Mucosa of stomach (tissue), 1 donor: ENCODE measurements around the gene NMT2.

Experiments
- H3K27me3 ChIP-seq: one replicate; pipeline ENCODE4 v1.7.0; 2013; ENCODE audit warnings: mild to moderate bottlenecking, low read length; ENCODE audit not compliant: control insufficient read depth, insufficient read depth
- H3K36me3 ChIP-seq: one replicate; pipeline ENCODE4 v1.7.0; 2013; ENCODE audit warnings: low read length; ENCODE audit not compliant: control insufficient read depth, insufficient read depth
- H3K4me1 ChIP-seq: one replicate; pipeline ENCODE4 v1.7.0; 2013; ENCODE audit warnings: mild to moderate bottlenecking, low read length; ENCODE audit not compliant: control insufficient read depth, insufficient read depth
- H3K4me3 ChIP-seq: one replicate; pipeline ENCODE4 v1.7.0; 2013; ENCODE audit warnings: low read length
- H3K9ac ChIP-seq: one replicate; pipeline ENCODE4 v1.7.0; 2013; ENCODE audit warnings: mild to moderate bottlenecking, low read length, moderate library complexity
- H3K9me3 ChIP-seq: one replicate; pipeline ENCODE4 v1.7.0; 2013; ENCODE audit warnings: mild to moderate bottlenecking, low read length, moderate library complexity; ENCODE audit not compliant: control insufficient read depth
- donor health status: Pancreatic carcinoma.

NMT2 gene

DNA sequence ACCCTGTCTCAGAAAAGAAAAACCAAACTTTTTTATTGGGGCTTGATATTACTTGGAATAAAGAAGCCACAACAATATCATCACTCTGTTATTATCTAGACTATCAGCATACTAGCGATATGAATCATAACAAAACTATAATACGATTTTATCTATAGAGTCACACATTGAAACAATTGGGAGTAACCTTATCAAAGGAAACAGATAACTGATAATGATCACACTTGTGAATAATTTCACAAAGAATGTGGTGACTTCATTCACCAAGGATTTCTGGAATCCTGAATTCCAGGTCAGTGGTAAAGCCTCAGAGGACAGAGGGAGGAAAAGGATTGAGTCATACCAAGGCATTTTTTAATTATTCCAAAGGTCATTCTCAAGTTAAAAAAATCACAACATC is 32.1 kb upstream of the NMT2 start:
- no peaks in the 10 kb centered on the region for H3K9me3 ChIP-seq
- no peaks in the 10 kb centered on the region for H3K4me1 ChIP-seq
- H3K4me3 ChIP-seq, result no peak overlapping the region
- H3K27me3 ChIP-seq, result no peaks in the 10 kb centered on the region
- no peaks in the 10 kb centered on the region for H3K36me3 ChIP-seq
- no peak overlapping the region for H3K9ac ChIP-seq

GRCh38 chr10:15197911-15198310 is 29.4 kb upstream of the NMT2 start:
- Histone ChIP-seq H3K4me1 (no peaks in the 10 kb centered on the region), H3K9me3 (no peaks in the 10 kb centered on the region)

DNA sequence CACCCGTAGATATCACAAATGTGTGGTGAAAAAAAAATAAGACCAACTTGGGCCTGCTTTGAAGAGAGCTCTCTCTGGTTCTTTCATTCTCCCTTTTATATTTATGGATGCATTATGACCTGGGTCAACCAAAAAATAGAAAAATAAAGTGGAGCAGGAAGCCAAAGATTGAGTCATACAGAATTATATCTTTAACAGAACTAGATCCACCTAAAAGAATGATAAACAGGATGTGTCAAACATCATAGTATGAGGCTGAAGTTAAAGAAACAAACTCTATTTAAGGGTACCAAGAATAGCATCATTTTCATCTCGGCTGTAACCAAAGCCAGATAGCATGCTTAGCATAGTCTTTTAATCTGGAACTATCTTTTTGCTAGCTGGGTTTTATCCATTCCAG is 28.8 kb upstream of the NMT2 start:
- Histone ChIP-seq H3K9ac (no peak overlapping the region), H3K27me3 (no peaks in the 10 kb centered on the region), H3K4me1 (no peaks in the 10 kb centered on the region), H3K4me3 (no peak overlapping the region), H3K9me3 (no peaks in the 10 kb centered on the region), H3K36me3 (no peaks in the 10 kb centered on the region)

More at GRCh38 chr10:15197911-15198310, 29.4 kb upstream of the NMT2 start:
- no peak overlapping the region for H3K4me3 ChIP-seq
- H3K36me3 ChIP-seq, result no peaks in the 10 kb centered on the region
- no peaks in the 10 kb centered on the region for H3K27me3 ChIP-seq
- no peak overlapping the region for H3K9ac ChIP-seq

DNA sequence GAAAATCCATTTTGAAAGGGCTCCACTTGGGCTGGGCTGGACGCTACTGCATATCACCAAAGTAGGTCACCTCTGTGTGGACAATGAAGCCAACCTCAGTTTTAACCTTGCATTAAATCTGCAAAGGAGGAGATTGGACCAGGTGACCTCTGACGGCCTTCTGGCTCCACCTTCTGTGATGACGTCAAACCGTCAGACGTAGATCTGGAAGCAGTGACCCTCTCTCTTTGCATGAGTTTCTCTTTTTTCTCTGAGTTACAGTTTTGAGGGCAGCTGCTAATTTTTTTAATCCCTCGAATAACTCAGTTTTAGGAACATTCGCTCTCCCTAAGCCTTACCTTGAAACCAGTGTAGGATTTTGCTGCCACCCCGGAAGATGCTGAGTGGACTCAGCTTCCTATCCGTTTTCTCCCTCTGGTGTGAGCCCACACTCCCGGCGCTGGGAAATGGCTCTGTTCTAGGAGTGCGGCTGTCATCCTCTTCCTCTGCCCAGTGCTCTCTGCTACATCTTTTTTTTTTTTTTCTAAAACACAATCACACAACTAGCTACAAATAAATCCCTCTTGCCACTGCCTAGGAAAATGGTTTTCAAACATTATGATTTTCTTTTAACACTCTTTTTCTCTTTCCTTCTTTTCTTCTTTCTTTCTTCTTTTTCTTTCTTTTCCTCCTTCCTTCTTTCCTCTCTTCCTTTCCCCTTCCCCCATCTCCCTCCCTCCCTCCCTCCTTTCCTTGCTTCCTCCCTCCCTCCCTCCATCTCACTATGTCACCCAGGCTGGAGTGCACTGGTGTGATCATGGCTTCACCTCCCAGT is 27.7 kb upstream of the NMT2 start:
- no peaks in the 10 kb centered on the region for H3K9me3 ChIP-seq
- no peak overlapping the region for H3K9ac ChIP-seq
- no peaks in the 10 kb centered on the region for H3K36me3 ChIP-seq
- H3K4me3 ChIP-seq, result no peak overlapping the region
- H3K4me1 ChIP-seq, result no peaks in the 10 kb centered on the region
- no peaks in the 10 kb centered on the region for H3K27me3 ChIP-seq

- Histone ChIP-seq H3K4me1 (no peaks in the 10 kb centered on the region), H3K27me3 (no peaks in the 10 kb centered on the region), H3K9ac (no peak overlapping the region), H3K4me3 (no peak overlapping the region), H3K9me3 (no peaks in the 10 kb centered on the region), H3K36me3 (no peaks in the 10 kb centered on the region)
These were observed 20.8 kb upstream of the NMT2 start for GRCh38 chr10:15189133-15189885.

DNA sequence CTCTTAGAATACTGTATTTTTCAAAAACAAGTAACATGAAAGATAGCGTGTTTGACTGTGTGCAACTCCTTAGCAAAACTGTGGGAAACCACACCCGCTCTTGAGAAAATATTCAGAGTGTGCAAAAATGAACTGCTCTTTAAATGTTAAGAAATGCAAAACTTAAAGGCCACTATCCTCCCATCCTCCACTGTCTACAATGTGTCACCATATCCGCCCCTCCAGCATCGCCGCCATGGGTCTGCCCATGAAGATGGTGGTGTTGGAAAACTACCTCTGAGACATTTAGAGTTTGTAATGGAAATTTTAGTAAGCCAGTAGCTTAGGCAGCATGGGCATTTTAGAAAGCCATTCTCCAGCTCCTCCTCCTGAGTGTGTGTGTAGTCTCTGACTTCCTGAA is 20.1 kb upstream of the NMT2 start:
- Histone ChIP-seq H3K27me3 (no peaks in the 10 kb centered on the region), H3K4me3 (no peak overlapping the region), H3K36me3 (no peaks in the 10 kb centered on the region), H3K9ac (no peak overlapping the region), H3K9me3 (no peaks in the 10 kb centered on the region), H3K4me1 (no peaks in the 10 kb centered on the region)

DNA sequence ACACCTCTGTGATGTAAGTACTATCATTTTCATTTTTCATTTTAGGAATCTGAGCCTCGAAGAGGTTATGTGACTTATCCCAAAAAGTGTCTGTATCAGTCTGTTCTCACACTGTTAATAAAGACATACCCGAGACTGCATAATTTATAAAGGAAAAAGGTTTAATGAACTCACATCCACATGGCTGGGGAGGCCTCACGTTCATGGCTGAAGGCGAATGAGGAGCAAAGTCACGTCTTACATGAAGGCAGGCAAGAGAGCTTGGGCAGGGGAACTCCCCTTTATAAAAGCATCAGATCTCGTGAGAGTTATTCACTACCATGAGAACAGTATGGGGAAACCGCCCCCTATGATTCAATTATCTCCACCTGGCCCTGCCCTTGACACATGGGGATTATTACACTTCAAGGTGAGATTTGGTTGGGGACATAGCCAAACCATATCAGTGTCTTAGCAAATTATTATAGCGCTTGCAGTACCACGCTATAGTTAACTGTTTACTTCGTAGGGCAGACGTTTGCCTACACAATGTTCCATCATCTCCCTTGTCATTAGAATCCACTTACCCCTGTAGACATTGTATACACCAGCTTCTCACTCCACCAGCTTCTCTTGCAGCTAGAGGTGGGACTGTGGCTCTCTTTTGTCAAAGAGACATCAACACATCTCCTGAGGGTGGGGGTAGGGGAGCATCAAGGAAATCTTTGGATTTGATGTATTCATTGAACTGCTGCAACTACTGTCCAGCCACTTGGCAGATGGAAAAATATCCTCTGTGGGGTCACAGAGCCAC is 15.4 kb upstream of the NMT2 start:
- Histone ChIP-seq H3K36me3 (no peaks in the 10 kb centered on the region), H3K4me3 (no peak overlapping the region), H3K27me3 (peaks cover 5% of the 10 kb centered on the region), H3K9me3 (no peaks in the 10 kb centered on the region), H3K9ac (no peak overlapping the region), H3K4me1 (no peaks in the 10 kb centered on the region)

GRCh38 chr10:15182540-15183207 is 14.2 kb upstream of the NMT2 start:
- H3K4me1 ChIP-seq, result no peaks in the 10 kb centered on the region
- no peaks in the 10 kb centered on the region for H3K9me3 ChIP-seq
- peaks cover 5% of the 10 kb centered on the region for H3K27me3 ChIP-seq
- no peaks in the 10 kb centered on the region for H3K36me3 ChIP-seq
- no peak overlapping the region for H3K9ac ChIP-seq
- H3K4me3 ChIP-seq, result no peak overlapping the region

DNA sequence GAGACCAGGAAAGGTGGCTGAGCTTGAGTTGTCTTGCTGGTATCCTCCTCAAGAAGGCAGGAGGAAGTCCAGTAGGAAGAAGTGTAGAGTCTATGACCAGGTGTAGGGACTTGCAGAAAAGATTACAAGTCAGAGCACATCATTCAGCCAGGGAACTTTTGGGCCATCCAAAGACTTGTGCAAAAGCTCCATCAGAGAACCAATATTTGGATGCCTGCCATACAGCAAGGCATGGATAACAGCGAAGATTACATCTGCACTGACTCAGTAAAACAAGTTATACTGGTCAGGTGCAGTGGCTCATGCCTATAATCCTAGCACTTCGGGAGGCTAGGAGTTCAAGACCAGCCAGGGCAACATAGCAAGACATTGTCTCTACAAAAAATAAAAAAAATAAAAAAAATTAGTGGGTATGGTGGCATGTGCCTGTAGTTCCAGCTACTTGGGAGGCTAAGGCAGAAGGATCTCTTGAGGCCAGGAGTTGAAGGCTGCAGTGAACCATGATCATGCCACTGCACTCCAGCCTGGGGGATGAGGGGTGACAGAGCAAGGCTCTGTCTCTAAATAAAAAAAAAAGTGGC is 13.2 kb upstream of the NMT2 start:
- Histone ChIP-seq H3K4me3 (no peak overlapping the region), H3K4me1 (no peaks in the 10 kb centered on the region), H3K9ac (no peak overlapping the region), H3K27me3 (peaks cover 5% of the 10 kb centered on the region), H3K36me3 (no peaks in the 10 kb centered on the region), H3K9me3 (no peaks in the 10 kb centered on the region)

- H3K4me3 ChIP-seq, result no peak overlapping the region
- peaks cover 5% of the 10 kb centered on the region for H3K27me3 ChIP-seq
- H3K9me3 ChIP-seq, result no peaks in the 10 kb centered on the region
- no peaks in the 10 kb centered on the region for H3K4me1 ChIP-seq
- no peak overlapping the region for H3K9ac ChIP-seq
- H3K36me3 ChIP-seq, result no peaks in the 10 kb centered on the region
These were observed 12.2 kb upstream of the NMT2 start for GRCh38 chr10:15180736-15181135.

DNA sequence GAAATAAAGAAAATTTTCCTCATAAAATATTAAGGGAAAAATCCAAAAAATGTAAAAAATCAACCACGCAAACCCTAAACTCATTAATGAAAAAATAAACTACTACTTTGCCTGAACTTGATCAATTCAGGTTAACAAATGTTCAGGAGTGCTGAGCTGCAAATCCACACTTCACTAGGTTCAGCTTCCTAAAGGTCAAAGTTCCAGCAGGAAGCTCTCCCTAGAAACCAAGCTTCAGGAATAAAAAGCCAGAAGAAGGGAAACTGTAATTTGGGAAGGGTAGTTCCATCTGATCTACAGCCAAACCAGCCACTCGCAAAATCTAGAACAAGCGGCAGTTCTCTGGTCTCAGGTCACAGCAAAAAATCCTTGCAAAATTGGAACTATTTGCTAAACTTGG is 7.8 kb upstream of the NMT2 start:
- Histone ChIP-seq H3K9me3 (no peaks in the 10 kb centered on the region), H3K4me3 (no peak overlapping the region), H3K27me3 (no peaks in the 10 kb centered on the region), H3K4me1 (no peaks in the 10 kb centered on the region), H3K9ac (no peak overlapping the region), H3K36me3 (no peaks in the 10 kb centered on the region)
